ENCODE measurements around the gene NET1.

Gene NET1

GRCh38 chr10:5445006-5445405, 32.6 kb downstream of the NET1 start:
- no peak for DNase-seq

GRCh38 chr10:5446390-5446926, 34.1 kb downstream of the NET1 start:
- DNase-seq, result peak; percentile 41

GRCh38 chr10:5447056-5447455, 34.7 kb downstream of the NET1 start:
- DNase-seq, result no peak

GRCh38 chr10:5447611-5448071, 35.3 kb downstream of the NET1 start:
- DNase-seq, result no peak

- DNase-seq, result no peak
Measured at GRCh38 chr10:5448333-5449001, 36.1 kb downstream of the NET1 start.

GRCh38 chr10:5449227-5449626, 36.9 kb downstream of the NET1 start:
- DNase-seq, result no peak

GRCh38 chr10:5449823-5450222, 37.5 kb downstream of the NET1 start:
- DNase-seq, result no peak

- no peak for DNase-seq
Measured at GRCh38 chr10:5450605-5451384, 38.4 kb downstream of the NET1 start.

- DNase-seq, result no peak
Measured at GRCh38 chr10:5453749-5454489, 41.6 kb downstream of the NET1 start.

GRCh38 chr10:5456563-5456962, 44.2 kb downstream of the NET1 start:
- DNase-seq, result no peak

GRCh38 chr10:5457741-5458140, 45.4 kb downstream of the NET1 start:
- DNase-seq, result no peak

- no peak for DNase-seq
Measured at GRCh38 chr10:5458425-5458824, 46.1 kb downstream of the NET1 start.

GRCh38 chr10:5458949-5459747, 46.8 kb downstream of the NET1 start:
- DNase-seq, result no peak

- no peak for DNase-seq
Measured at GRCh38 chr10:5460468-5461202, 48.3 kb downstream of the NET1 start.

GRCh38 chr10:5461203-5461588, 48.8 kb downstream of the NET1 start:
- DNase-seq, result no peak

GRCh38 chr10:5461914-5462840, 49.8 kb downstream of the NET1 start:
- DNase-seq, result no peak

- no peak for DNase-seq
Measured at GRCh38 chr10:5462841-5463293, 50.5 kb downstream of the NET1 start.

GRCh38 chr10:5464546-5464945, 52.2 kb downstream of the NET1 start:
- no peak for DNase-seq

- no peak for DNase-seq
Measured at GRCh38 chr10:5465976-5466450, 53.7 kb downstream of the NET1 start.

GRCh38 chr10:5466451-5467206, 54.3 kb downstream of the NET1 start:
- DNase-seq, result no peak

Measured in T1000 (cell line).